Inflammatory macrophage treated with lipopolysaccharide for 4 hours (primary cell): Measurements from ENCODE around the gene PAGR1.
"Not testable (repeated sequence)": the region's sequence is repeated elsewhere in the genome, so short reads cannot be mapped to it uniquely, and the experiment has no call there.

Experiments
- DNase-seq: peaks from one replicate; pipeline ENCODE4 v3.0.0-alpha.2; 2020

PAGR1 gene

GRCh38 chr16:29841631-29842030 is 25.7 kb downstream of the PAGR1 start:
- no peak for DNase-seq

- no peak for DNase-seq
Observed at GRCh38 chr16:29842732-29843346, 26.9 kb downstream of the PAGR1 start.

DNA sequence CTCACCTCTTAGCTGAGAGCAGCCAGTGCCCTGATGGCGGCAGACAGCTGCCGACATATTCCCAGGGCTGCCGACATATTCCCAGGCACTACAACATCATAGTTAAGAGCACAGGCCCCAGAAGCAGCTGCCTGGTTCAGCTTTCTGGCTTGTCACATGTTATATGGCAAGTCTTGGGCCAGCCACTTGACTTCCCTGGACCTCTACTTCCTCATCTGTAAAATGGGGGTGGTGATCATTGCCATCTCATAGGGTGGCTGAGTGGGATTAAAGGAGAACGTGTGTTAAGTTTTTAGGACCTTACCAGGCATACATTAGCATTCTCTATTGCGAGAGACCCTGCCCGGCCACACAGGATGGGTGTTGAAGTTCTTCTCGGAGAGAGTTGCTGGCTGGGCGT is 28.0 kb downstream of the PAGR1 start:
- DNase-seq: no peak

DNA sequence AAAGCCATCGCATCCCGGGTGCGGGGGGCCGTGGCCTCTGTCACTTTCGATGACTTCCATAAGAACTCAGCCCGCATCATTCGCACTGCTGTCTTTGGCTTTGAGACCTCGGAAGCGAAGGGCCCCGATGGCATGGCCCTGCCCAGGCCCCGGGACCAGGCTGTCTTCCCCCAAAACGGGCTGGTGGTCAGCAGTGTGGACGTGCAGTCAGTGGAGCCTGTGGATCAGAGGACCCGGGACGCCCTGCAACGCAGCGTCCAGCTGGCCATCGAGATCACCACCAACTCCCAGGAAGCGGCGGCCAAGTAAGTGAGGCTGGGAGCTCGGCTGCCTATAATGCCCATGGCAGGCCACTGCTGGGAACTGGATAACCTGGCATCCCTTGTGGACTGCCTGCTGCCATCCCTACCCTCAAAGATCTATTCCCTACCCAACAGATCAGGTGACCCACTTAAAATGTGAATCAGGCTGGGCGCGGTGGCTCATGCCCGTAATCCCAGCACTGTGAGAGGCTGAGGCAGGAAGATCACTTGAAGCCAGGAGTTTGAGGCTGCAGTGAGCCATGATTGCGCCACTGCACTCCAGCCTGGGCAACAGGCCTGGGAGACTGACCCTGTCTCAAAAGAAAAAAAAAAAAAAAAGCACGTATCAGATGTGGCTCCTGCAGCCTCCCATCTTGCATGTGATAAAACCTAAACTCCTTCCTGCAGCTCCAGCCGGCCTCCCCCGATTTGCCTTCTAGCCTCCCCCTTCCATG is 28.8 kb downstream of the PAGR1 start:
- no peak for DNase-seq

DNA sequence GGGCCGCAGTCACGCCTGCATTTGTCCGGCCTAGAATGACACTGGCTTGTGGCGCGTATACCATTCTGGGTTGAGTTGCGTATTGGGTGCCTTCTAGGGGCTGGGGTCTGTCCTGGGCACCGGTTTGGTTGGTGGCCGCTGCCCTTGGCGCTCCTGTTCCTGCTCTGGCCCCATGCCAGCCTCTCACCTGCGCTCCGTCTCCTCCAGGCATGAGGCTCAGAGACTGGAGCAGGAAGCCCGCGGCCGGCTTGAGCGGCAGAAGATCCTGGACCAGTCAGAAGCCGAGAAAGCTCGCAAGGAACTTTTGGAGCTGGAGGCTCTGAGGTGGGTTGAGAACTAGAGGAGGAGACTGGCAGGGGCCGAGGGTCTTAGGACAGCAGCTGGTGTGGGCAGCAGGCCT is 29.7 kb downstream of the PAGR1 start:
- DNase-seq: no peak

GRCh38 chr16:29848420-29849297 is 32.7 kb downstream of the PAGR1 start:
- peak; percentile 63 for DNase-seq

DNA sequence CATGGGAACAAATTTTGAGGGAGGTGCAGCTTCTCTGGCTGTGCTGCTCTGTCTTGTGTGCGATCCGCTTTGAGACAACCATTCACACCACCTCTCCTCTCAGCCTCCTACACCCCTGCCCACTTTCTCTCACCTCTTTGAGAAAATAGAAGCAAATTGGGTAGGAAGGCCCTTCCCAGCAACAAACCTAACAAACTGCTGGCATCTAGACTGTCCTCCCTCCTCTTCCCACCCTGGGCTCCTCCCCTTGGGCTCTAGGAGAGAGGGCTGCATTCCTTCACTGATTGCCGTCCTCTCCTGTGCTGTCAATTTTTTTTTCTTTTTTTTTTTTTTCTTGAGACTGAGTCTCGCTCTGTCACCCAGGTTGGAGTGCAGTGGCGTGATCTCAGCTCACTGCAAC is 33.6 kb downstream of the PAGR1 start:
- DNase-seq: no peak

GRCh38 chr16:29850998-29851397 is 35.0 kb downstream of the PAGR1 start:
- DNase-seq: no peak

- peak; percentile 74 for DNase-seq
Observed at GRCh38 chr16:29852654-29853053, 36.7 kb downstream of the PAGR1 start.

- no peak for DNase-seq
Observed at GRCh38 chr16:29854520-29855100, 38.7 kb downstream of the PAGR1 start.

GRCh38 chr16:29857133-29857760 is 41.3 kb downstream of the PAGR1 start:
- no peak for DNase-seq

DNA sequence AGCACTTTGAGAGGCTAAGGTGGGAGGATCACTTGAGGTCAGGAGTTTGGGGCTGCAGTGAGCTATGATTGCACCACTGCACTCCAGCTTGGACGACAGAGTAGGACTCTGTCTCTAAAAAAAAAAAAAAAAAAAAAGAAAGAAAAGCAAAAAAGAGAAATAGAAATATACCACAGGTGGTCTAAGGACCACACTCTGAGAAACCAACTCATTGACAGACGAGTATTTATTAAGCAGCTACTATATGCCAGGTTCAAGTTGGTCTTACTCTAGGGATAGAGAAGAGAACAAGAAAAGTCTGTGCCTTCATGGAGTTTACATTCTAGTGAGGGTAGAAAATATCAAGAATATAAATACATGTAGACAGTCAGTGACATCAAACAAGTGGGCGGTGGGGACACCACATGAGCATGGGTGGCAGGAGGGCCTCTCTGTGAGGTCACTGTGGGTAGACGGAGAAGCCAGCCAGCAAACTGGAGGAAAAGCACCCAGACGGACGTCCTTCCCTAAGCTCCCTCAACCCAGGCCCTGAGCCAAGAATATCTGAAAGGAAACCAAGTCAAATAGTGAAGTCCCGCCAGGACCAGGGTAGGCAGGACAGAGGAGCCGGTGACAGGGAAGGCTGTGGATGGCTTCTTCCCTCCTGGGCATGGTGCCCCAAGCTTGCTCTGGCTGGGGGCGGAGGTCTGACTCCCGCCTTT is 42.3 kb downstream of the PAGR1 start:
- peak; percentile 63 for DNase-seq

DNA sequence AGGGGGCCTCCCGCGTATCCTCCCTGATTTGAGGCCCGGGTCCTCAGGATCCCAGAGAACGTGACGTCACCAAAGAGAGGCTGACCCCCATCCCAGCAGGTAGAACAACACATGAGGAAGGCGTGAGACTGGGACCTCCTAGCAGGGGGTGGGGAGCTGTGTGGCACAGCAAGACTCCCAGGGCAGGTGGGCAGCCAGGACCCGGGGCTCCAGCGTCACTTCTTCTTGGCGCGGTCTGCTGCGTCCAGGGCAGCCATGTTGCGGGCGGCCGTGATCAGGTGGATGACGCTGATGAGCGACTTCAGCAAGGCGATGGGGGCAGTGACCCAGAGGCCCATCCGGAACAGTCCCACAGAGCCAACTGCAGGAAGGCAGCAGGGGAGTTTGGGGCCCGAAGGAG is 43.0 kb downstream of the PAGR1 start:
- no peak for DNase-seq

- DNase-seq: no peak
Observed at GRCh38 chr16:29860218-29860617, 44.3 kb downstream of the PAGR1 start.

GRCh38 chr16:29862383-29862883 is 46.5 kb downstream of the PAGR1 start:
- peak; percentile 19 for DNase-seq

DNA sequence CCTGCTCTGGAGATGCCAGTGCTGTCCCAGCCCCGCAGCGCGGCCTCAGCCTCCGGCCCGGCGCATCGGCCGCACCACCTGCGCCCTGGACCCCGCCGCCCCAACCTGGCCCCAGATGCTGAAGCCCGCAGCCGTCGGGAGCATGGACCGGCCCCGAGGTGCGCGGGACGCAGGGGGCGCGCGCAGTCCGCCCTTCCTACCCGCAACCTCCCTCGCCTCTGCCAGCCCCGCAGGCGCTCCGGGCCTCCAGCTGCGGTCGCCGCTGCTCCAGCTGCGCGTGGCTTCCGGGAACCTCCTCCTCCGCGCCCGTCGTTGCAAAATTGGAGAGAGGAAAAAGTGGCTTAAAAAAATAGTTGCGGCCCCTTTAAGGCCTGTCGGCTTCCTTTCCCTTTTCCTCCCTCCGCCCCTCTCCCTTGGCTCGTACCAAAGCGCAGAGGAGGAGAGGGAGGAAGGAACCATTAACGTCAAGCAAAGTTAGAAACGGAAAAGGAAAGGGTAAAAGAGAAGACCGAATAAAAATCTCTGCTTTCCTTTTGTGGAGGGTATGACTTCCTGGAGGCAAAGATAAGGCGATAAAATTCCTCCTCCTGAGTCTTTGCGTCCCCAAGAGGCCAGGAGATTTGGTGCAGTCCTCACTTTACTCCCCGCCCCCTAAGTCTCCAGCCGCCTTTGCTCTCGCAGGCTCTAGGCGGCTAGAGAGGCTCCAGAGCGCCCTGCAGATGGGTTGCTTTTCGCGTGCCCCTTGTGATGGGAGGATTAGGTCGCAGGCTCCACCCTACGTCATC is 47.1 kb downstream of the PAGR1 start, which contains the start of gene CDIPT:
Gene CDIPT (minus strand): TSS at position 343 of the 785 bp plus-strand sequence. CDS start 369 bp downstream, outside the sequence.
- peak; percentile 96 for DNase-seq

GRCh38 chr16:29863669-29863984 is 47.7 kb downstream of the PAGR1 start:
- no peak for DNase-seq

GRCh38 chr16:29864205-29864604 is 48.3 kb downstream of the PAGR1 start:
- DNase-seq: no peak

DNA sequence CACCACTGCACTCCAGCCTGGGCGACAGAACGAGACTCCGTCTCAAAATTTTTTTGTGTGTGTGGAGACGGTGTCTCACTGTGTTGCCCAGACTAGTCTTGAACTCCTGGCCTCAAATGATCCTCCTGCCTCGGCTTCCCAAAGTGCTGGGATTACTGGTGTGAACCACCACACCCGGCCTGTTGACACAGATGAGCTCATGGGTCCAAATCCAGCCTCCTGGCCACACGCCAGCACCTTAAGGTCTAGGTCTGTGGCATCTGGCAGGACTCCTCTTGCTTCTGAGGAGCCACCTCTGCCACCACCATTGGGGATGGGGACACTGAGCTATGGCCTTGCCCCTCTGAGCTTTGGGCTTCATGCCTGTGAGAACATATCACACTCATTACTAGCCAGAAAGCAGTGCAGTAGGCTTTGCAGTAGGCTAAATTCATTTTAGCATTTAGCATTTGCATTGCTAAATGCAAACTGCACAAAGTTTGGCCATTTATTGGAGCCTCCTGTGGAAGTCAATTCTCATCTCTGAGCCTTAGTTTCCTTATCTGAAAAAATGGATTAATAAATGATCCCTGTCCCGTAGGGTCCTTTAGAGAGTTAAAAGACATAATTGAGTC is 52.6 kb downstream of the PAGR1 start:
- no peak for DNase-seq

GRCh38 chr16:29869067-29869466 is 53.1 kb downstream of the PAGR1 start:
- DNase-seq: not testable (repeated sequence)
